ENCODE results near the gene SNTG2. TPM values are rescaled to one million over a fixed set of nuclear protein-coding genes. Genes with fewer than 3 reads are reported as not detected.
"Not testable (repeated sequence)": the region's sequence is repeated elsewhere in the genome, so short reads cannot be mapped to it uniquely, and the experiment has no call there.

The SNTG2 gene
- total and polyA plus RNA-seq, 2 donors (not counting 3 experiments of a cell fraction or from before 2014, with no cell fraction given) = not detected

DNA sequence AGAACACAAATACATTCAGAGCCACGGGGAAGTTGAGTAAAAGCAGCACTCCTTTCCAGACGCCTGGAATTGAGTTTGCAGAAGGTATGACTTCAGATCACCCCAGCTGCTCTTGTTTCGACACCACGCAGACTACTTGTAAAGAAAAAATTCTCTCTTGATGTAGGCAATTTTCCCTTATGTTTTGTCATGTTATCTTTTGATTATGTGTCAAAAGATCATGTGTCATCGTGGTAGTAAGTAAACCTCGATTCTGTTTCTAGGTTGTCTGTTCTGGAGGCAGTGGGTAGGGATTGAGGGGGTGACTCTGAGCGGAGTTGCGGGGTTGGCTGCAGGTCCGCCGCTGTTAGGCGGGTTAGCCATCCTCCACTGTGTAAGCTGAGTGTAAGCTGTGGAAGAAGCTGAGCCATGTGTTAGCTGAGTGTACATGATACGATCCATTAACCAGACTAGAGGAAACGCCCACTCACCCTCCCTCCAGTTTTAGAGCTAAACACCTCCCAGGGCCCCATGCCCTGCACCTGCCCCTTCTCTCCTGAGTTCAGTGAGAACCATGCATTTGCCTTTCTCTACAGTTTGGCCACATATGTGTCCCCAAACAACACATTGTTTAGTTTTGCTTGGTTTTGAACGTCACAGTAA is 181.8 kb downstream of the SNTG2 start:
- Histone ChIP-seq H3K9me1 (replicated peaks; ENCODE audit: control insufficient read depth, extremely low read depth, insufficient read depth, low read length) (no peaks in the 10 kb centered on the region), H3K9ac (replicated peaks; ENCODE audit: extremely low read depth, insufficient read depth, low read length) (no peak overlapping the region), H3K79me2 (ENCODE audit: control insufficient read depth, insufficient read depth, low read length) (no peaks in the 10 kb centered on the region), H3K9me3 (replicated peaks; ENCODE audit: control insufficient read depth, insufficient read depth, low read length) (peaks cover 7% of the 10 kb centered on the region), H3K27ac (ENCODE audit: insufficient read depth, low read depth, low read length) (no peak overlapping the region), H3K4me2 (ENCODE audit: insufficient read depth, low read length) (no peak overlapping the region), H4K20me1 (replicated peaks; ENCODE audit: control insufficient read depth, extremely low read depth, insufficient read depth, low read length) (no peaks in the 10 kb centered on the region), H3K36me3 (ENCODE audit: control insufficient read depth in 2 of 2, extremely low read depth in 1 of 2, insufficient read depth in 2 of 2, low read length in 2 of 2) (no peaks in the 10 kb centered on the region), H3K4me3 (replicated peaks in 1 of 3; ENCODE audit: insufficient read depth in 1 of 3, low read depth in 1 of 3, low read length in 3 of 3) (no peak overlapping the region), H3K4me1 (ENCODE audit: control insufficient read depth, extremely low read depth, insufficient read depth, low read length) (no peaks in the 10 kb centered on the region), H2AFZ (ENCODE audit: low read depth, low read length) (no peak overlapping the region), H3K27me3 (ENCODE audit: control insufficient read depth in 2 of 2, insufficient read depth in 2 of 2, low read length in 2 of 2) (no peaks in the 10 kb centered on the region)
- dilution Hi-C loops (cut with MboI; ENCODE audit: extremely low pct_ligation_motif_present, low sequenced_read_pairs) (no loop called here), intact Hi-C loops (cut with micrococcal nuclease) (no loop called here)
- DNase-seq (ENCODE audit: low read depth, low spot score) = no peak
- TF ChIP-seq EZH2 (IDR thresholded peaks at IDR 0.05; ENCODE audit: borderline replicate concordance, low read depth, low read length, severe bottlenecking) = no peak
- TF ChIP-seq, protein P1, sequence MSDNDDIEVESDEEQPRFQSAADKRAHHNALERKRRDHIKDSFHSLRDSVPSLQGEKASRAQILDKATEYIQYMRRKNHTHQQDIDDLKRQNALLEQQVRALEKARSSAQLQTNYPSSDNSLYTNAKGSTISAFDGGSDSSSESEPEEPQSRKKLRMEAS (IDR thresholded peaks at IDR 0.05; ENCODE audit: insufficient read depth, insufficient read length) = no peak
- TF ChIP-seq, protein P2, sequence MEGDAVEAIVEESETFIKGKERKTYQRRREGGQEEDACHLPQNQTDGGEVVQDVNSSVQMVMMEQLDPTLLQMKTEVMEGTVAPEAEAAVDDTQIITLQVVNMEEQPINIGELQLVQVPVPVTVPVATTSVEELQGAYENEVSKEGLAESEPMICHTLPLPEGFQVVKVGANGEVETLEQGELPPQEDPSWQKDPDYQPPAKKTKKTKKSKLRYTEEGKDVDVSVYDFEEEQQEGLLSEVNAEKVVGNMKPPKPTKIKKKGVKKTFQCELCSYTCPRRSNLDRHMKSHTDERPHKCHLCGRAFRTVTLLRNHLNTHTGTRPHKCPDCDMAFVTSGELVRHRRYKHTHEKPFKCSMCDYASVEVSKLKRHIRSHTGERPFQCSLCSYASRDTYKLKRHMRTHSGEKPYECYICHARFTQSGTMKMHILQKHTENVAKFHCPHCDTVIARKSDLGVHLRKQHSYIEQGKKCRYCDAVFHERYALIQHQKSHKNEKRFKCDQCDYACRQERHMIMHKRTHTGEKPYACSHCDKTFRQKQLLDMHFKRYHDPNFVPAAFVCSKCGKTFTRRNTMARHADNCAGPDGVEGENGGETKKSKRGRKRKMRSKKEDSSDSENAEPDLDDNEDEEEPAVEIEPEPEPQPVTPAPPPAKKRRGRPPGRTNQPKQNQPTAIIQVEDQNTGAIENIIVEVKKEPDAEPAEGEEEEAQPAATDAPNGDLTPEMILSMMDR (IDR thresholded peaks at IDR 0.05; ENCODE audit: extremely low read depth in 1 of 2, insufficient read depth in 1 of 2, low read depth in 1 of 2, low read length in 2 of 2) = no peak
- TF ChIP-seq POLR2AphosphoS5 (IDR thresholded peaks at IDR 0.05; ENCODE audit: insufficient read depth, low read depth, low read length) = no peak
- TF ChIP-seq POLR2A (IDR thresholded peaks at IDR 0.05; ENCODE audit: low read depth, low read length) = no peak
- TF ChIP-seq FOS (IDR thresholded peaks at IDR 0.05; ENCODE audit: borderline replicate concordance, insufficient read depth, low read length) = no peak
- no peak for TF ChIP-seq GATA2 (IDR thresholded peaks at IDR 0.05; ENCODE audit: insufficient read depth, insufficient read length, low read depth, low read length)
- TF ChIP-seq MYC (IDR thresholded peaks at IDR 0.05; ENCODE audit: low read depth, low read length) = no peak
- no peak for TF ChIP-seq JUN (IDR thresholded peaks at IDR 0.05; ENCODE audit: borderline replicate concordance, insufficient read depth, insufficient read length, low read depth)
- CTCF ChIA-PET = no interaction called here
- POLR2A ChIA-PET = no interaction called here
- BruUV-seq (replicated peaks) = no TSS peak
- no peak for FAIRE-seq

DNA sequence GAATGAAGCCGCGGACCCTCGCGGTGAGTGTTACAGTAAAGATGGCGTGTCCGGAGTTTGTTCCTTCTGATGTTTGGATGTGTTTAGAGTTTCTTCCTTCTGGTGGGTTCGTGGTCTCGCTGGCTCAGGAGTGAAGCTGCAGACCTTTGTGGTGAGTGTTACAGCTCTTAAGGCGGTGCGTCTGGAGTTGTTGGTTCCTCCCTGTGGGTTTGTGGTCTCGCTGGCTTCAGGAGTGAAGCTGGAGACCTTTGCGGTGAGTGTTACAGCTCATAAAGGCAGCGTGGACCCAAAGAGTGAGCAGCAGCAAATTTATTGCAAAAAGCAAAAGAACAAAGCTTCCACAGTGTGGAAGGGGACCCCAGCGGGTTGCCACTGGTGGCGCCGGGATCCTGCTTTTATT is 183.2 kb downstream of the SNTG2 start:
- H3K9me3 ChIP-seq (replicated peaks; ENCODE audit: control insufficient read depth, insufficient read depth, low read length); H3K27ac ChIP-seq (ENCODE audit: insufficient read depth, low read depth, low read length); BruUV-seq (replicated peaks); intact Hi-C loops (cut with micrococcal nuclease); FAIRE-seq; H3K36me3 ChIP-seq (ENCODE audit: control insufficient read depth in 2 of 2, extremely low read depth in 1 of 2, insufficient read depth in 2 of 2, low read length in 2 of 2); H3K9ac ChIP-seq (replicated peaks; ENCODE audit: extremely low read depth, insufficient read depth, low read length); H3K4me1 ChIP-seq (ENCODE audit: control insufficient read depth, extremely low read depth, insufficient read depth, low read length); H3K4me3 ChIP-seq (replicated peaks in 1 of 3; ENCODE audit: insufficient read depth in 1 of 3, low read depth in 1 of 3, low read length in 3 of 3); H3K4me2 ChIP-seq (ENCODE audit: insufficient read depth, low read length); POLR2A ChIA-PET; H3K9me1 ChIP-seq (replicated peaks; ENCODE audit: control insufficient read depth, extremely low read depth, insufficient read depth, low read length); CTCF ChIA-PET; H3K79me2 ChIP-seq (ENCODE audit: control insufficient read depth, insufficient read depth, low read length); H4K20me1 ChIP-seq (replicated peaks; ENCODE audit: control insufficient read depth, extremely low read depth, insufficient read depth, low read length); DNase-seq (ENCODE audit: low read depth, low spot score); H2AFZ ChIP-seq (ENCODE audit: low read depth, low read length); H3K27me3 ChIP-seq (ENCODE audit: control insufficient read depth in 2 of 2, insufficient read depth in 2 of 2, low read length in 2 of 2); dilution Hi-C loops (cut with MboI; ENCODE audit: extremely low pct_ligation_motif_present, low sequenced_read_pairs): not testable (repeated sequence)
